GM12878 (cell line): ENCODE measurements around the gene SNX15. TPM values are rescaled to one million over a fixed set of nuclear protein-coding genes. Genes with fewer than 3 reads are reported as not detected.

Source experiments
- BCL11A ChIP-seq: IDR thresholded peaks from 2 replicates; pipeline ENCODE4 v1.6.1; 2011; ENCODE audit warnings: low read depth, low read length
- EGR1 ChIP-seq, 2 experiments: IDR thresholded peaks; 1 replicate in 1 of 2; 2 replicates in 1 of 2; pipeline ENCODE4 v1.6.1; 2011 to 2012; ENCODE audit warnings: low read depth in 2 of 2, low read length in 2 of 2, borderline replicate concordance in 1 of 2, mild to moderate bottlenecking in 1 of 2, moderate library complexity in 1 of 2
- IKZF2 ChIP-seq, 2 experiments: fragments of 450-650 bp; IDR thresholded peaks; 2 replicates each; pipeline ENCODE4 v1.6.1; 2017; ENCODE audit warnings: mild to moderate bottlenecking in 2 of 2, moderate library complexity in 2 of 2
- MEF2B ChIP-seq: fragments of 450-650 bp; IDR thresholded peaks from 2 replicates; pipeline ENCODE4 v1.6.1; 2018; ENCODE audit warnings: mild to moderate bottlenecking, moderate library complexity; ENCODE audit not compliant: partially characterized antibody, poor library complexity, severe bottlenecking
- NR2F1 ChIP-seq: fragments of 450-650 bp; conservative IDR thresholded peaks from 2 replicates; pipeline ENCODE4 v1.6.1; 2017; ENCODE audit warnings: mild to moderate bottlenecking
- TCF12 ChIP-seq: IDR thresholded peaks from 2 replicates; pipeline ENCODE4 v1.6.1; 2011; ENCODE audit warnings: low read depth, mild to moderate bottlenecking, low read length
- polyA plus RNA-seq, 11 experiments: library from polyadenylated mRNA; depleted of rRNA in 4 of 11; unstranded in 6 of 11; stranded (reverse) in 5 of 11; fragments of >200 nt; fragmentation: Nextera tagmentation in 4 of 11; fragmentation: Illumina TruSeq in 1 of 11; extraction: Ambion mirVana in 4 of 11; extraction: Trizol in 1 of 11; gene quantifications; 1 replicate in 1 of 11; 2 replicates in 10 of 11; pipeline versions ENCODE4 v1.2.1 to v1.2.3, GENCODE V29; 2011 to 2016; ENCODE audit warnings: inconsistent platforms in 2 of 11, missing spikeins in 2 of 11, low read depth in 1 of 11
- total RNA-seq, 4 experiments: library from RNA; depleted of rRNA in 3 of 4; stranded (reverse); fragments of >200 nt in 3 of 4; fragmentation: Illumina TruSeq in 1 of 4; extraction: Trizol in 1 of 4; gene quantifications; 2 replicates each; pipeline versions ENCODE4 v1.2.1 to v1.2.3, GENCODE V29; 2013 to 2021
- TF ChIP-seq, protein P1 (sequence below): IDR thresholded peaks from 2 replicates; pipeline ENCODE4 v1.6.1; 2012; ENCODE audit warnings: low read depth, low read length, improper control_type of control experiment
- TF ChIP-seq, protein P2 (sequence below), 3 experiments: IDR thresholded peaks in 2 of 3; conservative IDR thresholded peaks in 1 of 3; 2 replicates each; pipeline ENCODE4 v1.5.1; 2011; ENCODE audit warnings: low read depth in 3 of 3, low read length in 3 of 3, mild to moderate bottlenecking in 3 of 3, control low read depth in 2 of 3, moderate library complexity in 2 of 3, inconsistent platforms in 1 of 3, mixed read lengths in 1 of 3; ENCODE audit not compliant: control insufficient read depth in 2 of 3, insufficient read depth in 1 of 3; ENCODE audit errors: extremely low read depth in 1 of 3
- TF ChIP-seq, protein P3 (sequence below): fragments of 450-650 bp; IDR thresholded peaks from 2 replicates; pipeline ENCODE4 v1.6.1; 2016; ENCODE audit warnings: mild to moderate bottlenecking, moderate library complexity, borderline replicate concordance

The SNX15 gene
- total and polyA plus RNA-seq, 10 of the 15 experiments (the other 5 are each of a cell fraction or from before 2014, with no cell fraction given): 2.4 to 24.0 (median 16.1) TPM

DNA sequence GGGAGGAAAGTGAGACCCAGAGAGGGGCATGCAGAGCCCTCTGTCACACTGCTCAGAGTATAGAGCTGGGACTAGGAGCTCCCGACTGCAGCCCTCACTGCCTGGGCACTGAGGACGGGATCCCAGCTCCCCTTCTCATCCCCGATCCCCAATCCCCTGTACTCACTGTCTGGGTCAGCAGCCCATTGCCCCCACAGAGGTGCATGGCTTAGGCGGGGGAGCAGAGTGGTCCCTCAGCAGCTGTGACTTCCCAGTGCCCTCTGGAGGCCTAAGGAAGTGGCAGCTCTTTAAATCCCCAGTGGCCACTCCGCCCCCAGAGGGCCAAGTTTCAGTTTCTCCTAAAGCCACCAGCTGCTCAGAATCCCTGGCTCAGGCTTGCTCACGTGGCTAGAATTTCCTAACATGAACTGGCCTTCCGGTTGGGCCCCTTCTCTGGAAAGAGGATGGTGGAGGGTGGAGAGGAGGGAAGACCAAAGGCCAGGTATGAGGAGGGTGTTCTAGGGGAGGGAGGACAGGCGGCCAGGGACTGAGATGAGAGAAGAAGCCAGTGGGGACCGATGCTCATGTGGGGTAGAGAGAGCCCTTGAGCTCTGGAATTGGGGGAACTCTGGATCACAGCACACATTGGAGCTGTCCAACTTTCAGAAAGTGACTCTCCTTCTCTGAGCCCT lies 30.4 kb upstream of the SNX15 start, which contains the start of gene BATF2 (continued):
- TF ChIP-seq TCF12: peak; percentile 85; the same call in 1 of the 2 replicates
- TF ChIP-seq, protein P1, sequence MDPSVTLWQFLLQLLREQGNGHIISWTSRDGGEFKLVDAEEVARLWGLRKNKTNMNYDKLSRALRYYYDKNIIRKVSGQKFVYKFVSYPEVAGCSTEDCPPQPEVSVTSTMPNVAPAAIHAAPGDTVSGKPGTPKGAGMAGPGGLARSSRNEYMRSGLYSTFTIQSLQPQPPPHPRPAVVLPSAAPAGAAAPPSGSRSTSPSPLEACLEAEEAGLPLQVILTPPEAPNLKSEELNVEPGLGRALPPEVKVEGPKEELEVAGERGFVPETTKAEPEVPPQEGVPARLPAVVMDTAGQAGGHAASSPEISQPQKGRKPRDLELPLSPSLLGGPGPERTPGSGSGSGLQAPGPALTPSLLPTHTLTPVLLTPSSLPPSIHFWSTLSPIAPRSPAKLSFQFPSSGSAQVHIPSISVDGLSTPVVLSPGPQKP: peak; percentile 86
- TF ChIP-seq, protein P2, sequence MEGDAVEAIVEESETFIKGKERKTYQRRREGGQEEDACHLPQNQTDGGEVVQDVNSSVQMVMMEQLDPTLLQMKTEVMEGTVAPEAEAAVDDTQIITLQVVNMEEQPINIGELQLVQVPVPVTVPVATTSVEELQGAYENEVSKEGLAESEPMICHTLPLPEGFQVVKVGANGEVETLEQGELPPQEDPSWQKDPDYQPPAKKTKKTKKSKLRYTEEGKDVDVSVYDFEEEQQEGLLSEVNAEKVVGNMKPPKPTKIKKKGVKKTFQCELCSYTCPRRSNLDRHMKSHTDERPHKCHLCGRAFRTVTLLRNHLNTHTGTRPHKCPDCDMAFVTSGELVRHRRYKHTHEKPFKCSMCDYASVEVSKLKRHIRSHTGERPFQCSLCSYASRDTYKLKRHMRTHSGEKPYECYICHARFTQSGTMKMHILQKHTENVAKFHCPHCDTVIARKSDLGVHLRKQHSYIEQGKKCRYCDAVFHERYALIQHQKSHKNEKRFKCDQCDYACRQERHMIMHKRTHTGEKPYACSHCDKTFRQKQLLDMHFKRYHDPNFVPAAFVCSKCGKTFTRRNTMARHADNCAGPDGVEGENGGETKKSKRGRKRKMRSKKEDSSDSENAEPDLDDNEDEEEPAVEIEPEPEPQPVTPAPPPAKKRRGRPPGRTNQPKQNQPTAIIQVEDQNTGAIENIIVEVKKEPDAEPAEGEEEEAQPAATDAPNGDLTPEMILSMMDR (IDR thresholded peaks at IDR 0.05 in 2 of 3, conservative IDR thresholded peaks at IDR 0.05 in 1 of 3; ENCODE audit: control insufficient read depth in 2 of 3, extremely low read depth in 1 of 3, insufficient read depth in 1 of 3, low read depth in 3 of 3, low read length in 3 of 3): peak; percentile 35 to 48 (median 41); a peak in 5 of 6 replicates
- TF ChIP-seq, protein P3, sequence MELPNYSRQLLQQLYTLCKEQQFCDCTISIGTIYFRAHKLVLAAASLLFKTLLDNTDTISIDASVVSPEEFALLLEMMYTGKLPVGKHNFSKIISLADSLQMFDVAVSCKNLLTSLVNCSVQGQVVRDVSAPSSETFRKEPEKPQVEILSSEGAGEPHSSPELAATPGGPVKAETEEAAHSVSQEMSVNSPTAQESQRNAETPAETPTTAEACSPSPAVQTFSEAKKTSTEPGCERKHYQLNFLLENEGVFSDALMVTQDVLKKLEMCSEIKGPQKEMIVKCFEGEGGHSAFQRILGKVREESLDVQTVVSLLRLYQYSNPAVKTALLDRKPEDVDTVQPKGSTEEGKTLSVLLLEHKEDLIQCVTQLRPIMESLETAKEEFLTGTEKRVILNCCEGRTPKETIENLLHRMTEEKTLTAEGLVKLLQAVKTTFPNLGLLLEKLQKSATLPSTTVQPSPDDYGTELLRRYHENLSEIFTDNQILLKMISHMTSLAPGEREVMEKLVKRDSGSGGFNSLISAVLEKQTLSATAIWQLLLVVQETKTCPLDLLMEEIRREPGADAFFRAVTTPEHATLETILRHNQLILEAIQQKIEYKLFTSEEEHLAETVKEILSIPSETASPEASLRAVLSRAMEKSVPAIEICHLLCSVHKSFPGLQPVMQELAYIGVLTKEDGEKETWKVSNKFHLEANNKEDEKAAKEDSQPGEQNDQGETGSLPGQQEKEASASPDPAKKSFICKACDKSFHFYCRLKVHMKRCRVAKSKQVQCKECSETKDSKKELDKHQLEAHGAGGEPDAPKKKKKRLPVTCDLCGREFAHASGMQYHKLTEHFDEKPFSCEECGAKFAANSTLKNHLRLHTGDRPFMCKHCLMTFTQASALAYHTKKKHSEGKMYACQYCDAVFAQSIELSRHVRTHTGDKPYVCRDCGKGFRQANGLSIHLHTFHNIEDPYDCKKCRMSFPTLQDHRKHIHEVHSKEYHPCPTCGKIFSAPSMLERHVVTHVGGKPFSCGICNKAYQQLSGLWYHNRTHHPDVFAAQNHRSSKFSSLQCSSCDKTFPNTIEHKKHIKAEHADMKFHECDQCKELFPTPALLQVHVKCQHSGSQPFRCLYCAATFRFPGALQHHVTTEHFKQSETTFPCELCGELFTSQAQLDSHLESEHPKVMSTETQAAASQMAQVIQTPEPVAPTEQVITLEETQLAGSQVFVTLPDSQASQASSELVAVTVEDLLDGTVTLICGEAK: no peak
- TF ChIP-seq IKZF2 (IDR thresholded peaks at IDR 0.05): peak; percentile 78 to 86; a peak in 3 of 4 replicates
- 0 out of 2 replicates have a peak, but pooled peaks have one; percentile 11 for TF ChIP-seq NR2F1
- peak; percentile 94 for TF ChIP-seq MEF2B
- TF ChIP-seq BCL11A: no peak
- peak in 1 of 2 experiments; percentile 69; a peak in 1 of 3 replicates for TF ChIP-seq EGR1 (IDR thresholded peaks at IDR 0.05; ENCODE audit: borderline replicate concordance in 1 of 2, low read depth in 2 of 2, low read length in 2 of 2)
